Measurements from ENCODE around the gene ZC3HAV1. TPM values are rescaled to one million over a fixed set of nuclear protein-coding genes. Genes with fewer than 3 reads are reported as not detected.

ZC3HAV1 gene
- total RNA-seq, 2 experiments from 2014 or later, result 47.4 to 52.4 TPM

GRCh38 chr7:139022286-139022685, 87.2 kb downstream of the ZC3HAV1 start:
- intact Hi-C loops (cut with micrococcal nuclease; ENCODE audit: unreplicated experiment), result no loop called here
- no peak for DNase-seq (ENCODE audit: low spot score)
- no peaks in the 10 kb centered on the region for H4K20me1 ChIP-seq (ENCODE audit: insufficient read depth, low read length)
- no peak overlapping the region for H3K4me3 ChIP-seq (ENCODE audit: low read depth, low read length, poor library complexity, severe bottlenecking)
- H2AFZ ChIP-seq (ENCODE audit: low read length), result no peak overlapping the region
- TF ChIP-seq EZH2phosphoT487 (IDR thresholded peaks at IDR 0.05; ENCODE audit: borderline replicate concordance, low read depth, low read length) (no peak), CTCF (conservative IDR thresholded peaks at IDR 0.05; ENCODE audit: low read length) (no peak)
- no peak overlapping the region for H3K27ac ChIP-seq (ENCODE audit: low read depth, low read length, poor library complexity, severe bottlenecking)
- no TSS peak for BruUV-seq (replicated peaks)
- H3K9me2 ChIP-seq (ENCODE audit: insufficient read depth, low read length), result no peaks in the 10 kb centered on the region
- H3K79me2 ChIP-seq (ENCODE audit: insufficient read depth, low read depth, low read length), result no peaks in the 10 kb centered on the region
- H3K36me3 ChIP-seq (ENCODE audit: insufficient read depth, low read length), result no peaks in the 10 kb centered on the region
- POLR2A ChIA-PET, result interaction anchor here (0.7 kb wide), 1 partner anchor 11 kb away, joined by 5 read pairs; no protein-coding TSS in a partner anchor
- H3K4me2 ChIP-seq (ENCODE audit: low read length), result no peak overlapping the region
- no peaks in the 10 kb centered on the region for H3K4me1 ChIP-seq (ENCODE audit: insufficient read depth, low read length, poor library complexity, severe bottlenecking)
- H3K9me3 ChIP-seq (ENCODE audit: low read length), result no peaks in the 10 kb centered on the region
- CTCF ChIA-PET (ENCODE audit: unreplicated experiment), result no interaction called here

DNA sequence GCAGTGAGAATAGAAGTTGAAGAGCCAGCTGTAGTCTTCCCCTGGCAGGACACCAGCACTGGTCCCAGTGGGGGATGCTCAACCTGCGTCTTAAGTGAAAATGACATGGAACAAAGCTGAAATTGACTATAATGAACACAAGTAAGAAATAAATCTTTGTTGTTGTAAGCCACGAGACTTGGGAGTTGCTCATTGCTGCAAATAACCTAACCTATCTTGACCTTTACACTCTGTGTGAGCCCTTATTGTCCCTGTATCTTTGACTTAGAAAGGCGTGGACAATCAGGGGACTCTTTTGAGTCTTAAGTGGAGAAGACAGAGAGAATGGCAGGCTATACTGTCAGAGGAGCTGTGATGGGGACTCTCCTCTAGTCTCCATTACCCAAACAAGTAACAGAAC, 90.6 kb downstream of the ZC3HAV1 start:
- no peaks in the 10 kb centered on the region for H3K9me2 ChIP-seq (ENCODE audit: insufficient read depth, low read length)
- intact Hi-C loops (cut with micrococcal nuclease; ENCODE audit: unreplicated experiment), result no loop called here
- H3K36me3 ChIP-seq (ENCODE audit: insufficient read depth, low read length), result no peaks in the 10 kb centered on the region
- BruUV-seq (replicated peaks), result no TSS peak
- DNase-seq (ENCODE audit: low spot score), result no peak
- no peak overlapping the region for H3K4me2 ChIP-seq (ENCODE audit: low read length)
- CTCF ChIA-PET (ENCODE audit: unreplicated experiment), result no interaction called here
- no peaks in the 10 kb centered on the region for H3K4me1 ChIP-seq (ENCODE audit: insufficient read depth, low read length, poor library complexity, severe bottlenecking)
- POLR2A ChIA-PET, result interaction anchor here (0.6 kb wide), 1 partner anchor 990 kb away, joined by 3 read pairs; no protein-coding TSS in a partner anchor
- H3K4me3 ChIP-seq (ENCODE audit: low read depth, low read length, poor library complexity, severe bottlenecking), result no peak overlapping the region
- no peaks in the 10 kb centered on the region for H4K20me1 ChIP-seq (ENCODE audit: insufficient read depth, low read length)
- no peaks in the 10 kb centered on the region for H3K9me3 ChIP-seq (ENCODE audit: low read length)
- TF ChIP-seq EZH2phosphoT487 (IDR thresholded peaks at IDR 0.05; ENCODE audit: borderline replicate concordance, low read depth, low read length) (no peak), CTCF (conservative IDR thresholded peaks at IDR 0.05; ENCODE audit: low read length) (no peak)
- no peak overlapping the region for H3K27ac ChIP-seq (ENCODE audit: low read depth, low read length, poor library complexity, severe bottlenecking)
- H2AFZ ChIP-seq (ENCODE audit: low read length), result no peak overlapping the region
- no peaks in the 10 kb centered on the region for H3K79me2 ChIP-seq (ENCODE audit: insufficient read depth, low read depth, low read length)

DNA sequence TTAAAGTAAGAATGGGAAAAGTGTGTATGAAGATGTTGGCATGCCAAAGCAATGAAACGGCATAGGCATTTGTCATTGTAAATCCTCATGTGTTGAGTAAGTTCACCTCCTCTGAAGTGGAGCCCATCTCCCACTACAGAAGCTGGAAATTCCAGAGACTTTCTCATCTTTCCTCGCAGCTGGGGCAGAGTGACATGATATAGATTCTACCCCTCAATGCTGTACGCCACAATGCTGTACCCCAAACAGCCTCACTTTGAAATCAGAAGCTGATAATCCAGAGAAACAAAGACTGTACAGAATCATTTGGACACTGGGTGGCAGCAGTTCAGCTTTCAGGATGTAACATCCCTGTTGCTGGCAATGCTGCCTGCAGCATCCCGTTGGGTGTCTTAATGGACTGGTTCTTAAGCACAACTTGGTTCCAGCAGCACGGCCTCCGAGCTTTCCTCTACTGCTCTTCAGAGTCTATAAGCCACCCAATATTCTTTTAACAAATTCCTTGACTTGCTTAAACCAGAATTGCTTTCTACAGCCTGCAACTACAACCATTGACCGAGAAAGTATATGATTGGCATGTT, 92.5 kb downstream of the ZC3HAV1 start:
- Histone ChIP-seq H3K9me2 (ENCODE audit: insufficient read depth, low read length) (no peaks in the 10 kb centered on the region), H3K9me3 (ENCODE audit: low read length) (no peaks in the 10 kb centered on the region), H4K20me1 (ENCODE audit: insufficient read depth, low read length) (no peaks in the 10 kb centered on the region), H3K79me2 (ENCODE audit: insufficient read depth, low read depth, low read length) (no peaks in the 10 kb centered on the region), H3K4me2 (ENCODE audit: low read length) (no peak overlapping the region), H2AFZ (ENCODE audit: low read length) (no peak overlapping the region), H3K27ac (ENCODE audit: low read depth, low read length, poor library complexity, severe bottlenecking) (no peak overlapping the region), H3K4me1 (ENCODE audit: insufficient read depth, low read length, poor library complexity, severe bottlenecking) (no peaks in the 10 kb centered on the region), H3K4me3 (ENCODE audit: low read depth, low read length, poor library complexity, severe bottlenecking) (no peak overlapping the region), H3K36me3 (ENCODE audit: insufficient read depth, low read length) (no peaks in the 10 kb centered on the region)
- DNase-seq (ENCODE audit: low spot score), result peak; percentile 73
- ChIA-PET POLR2A (interaction anchor here (0.6 to 1.0 kb wide), 5 partner anchors 43 to 1074 kb away, joined by 3 to 6 read pairs (median 3); no protein-coding TSS in a partner anchor), CTCF (ENCODE audit: unreplicated experiment) (no interaction called here)
- TF ChIP-seq CTCF (conservative IDR thresholded peaks at IDR 0.05; ENCODE audit: low read length), result peak; percentile 86
- TF ChIP-seq EZH2phosphoT487 (IDR thresholded peaks at IDR 0.05; ENCODE audit: borderline replicate concordance, low read depth, low read length), result no peak
- no TSS peak for BruUV-seq (replicated peaks)
- intact Hi-C loops (cut with micrococcal nuclease; ENCODE audit: unreplicated experiment), result loop anchor here (1.0 kb wide), 2 partner anchors 58 to 110 kb away; no protein-coding TSS in a partner anchor

All from OCI-LY7 (cell line).